Prostate gland (tissue), 2 donors: ENCODE results near the gene UBAC2. TPM values are rescaled to one million over a fixed set of nuclear protein-coding genes. Genes with fewer than 3 reads are reported as not detected.
"Not testable (repeated sequence)": the region's sequence is repeated elsewhere in the genome, so short reads cannot be mapped to it uniquely, and the experiment has no call there.

Experiments
- DNase-seq: peaks from one replicate; pipeline ENCODE4 v3.0.0-alpha.2; 2019; ENCODE audit warnings: low spot score
- H3K27ac ChIP-seq, 2 donors: fragments of 200-600 bp; sonication (generic); 2 replicates each; pipeline ENCODE4 v1.5.1; 2017 to 2019
- H3K27me3 ChIP-seq: fragments of 200-600 bp; sonication (generic); replicated peaks from 2 replicates; pipeline ENCODE4 v1.5.1; 2019; ENCODE audit not compliant: insufficient read depth
- H3K36me3 ChIP-seq, 2 donors: fragments of 200-600 bp; sonication (generic); 1 replicate in 1 of 2; 2 replicates in 1 of 2; pipeline versions ENCODE4 v1.5.1 to v1.8.1; 2017 to 2019
- H3K4me1 ChIP-seq: fragments of 200-600 bp; sonication (generic); replicated peaks from 2 replicates; pipeline ENCODE4 v1.5.1; 2019
- H3K4me3 ChIP-seq, 2 donors: fragments of 200-600 bp; sonication (generic); 2 replicates each; pipeline ENCODE4 v1.5.1; 2017 to 2019
- H3K9me3 ChIP-seq: fragments of 200-600 bp; sonication (generic); 2 replicates; pipeline ENCODE4 v1.5.1; 2017
- CTCF ChIP-seq, 4 experiments: fragments of 200-600 bp in 2 of 4; fragments of 450-650 bp in 2 of 4; sonication (generic) in 2 of 4; IDR thresholded peaks; 1 replicate in 3 of 4; 2 replicates in 1 of 4; pipeline ENCODE4 v1.5.1; 2016 to 2019; ENCODE audit warnings: antibody characterized with exemption in 4 of 4, mild to moderate bottlenecking in 2 of 4, moderate library complexity in 2 of 4
- POLR2A ChIP-seq: fragments of 450-650 bp; IDR thresholded peaks from one replicate; pipeline ENCODE4 v1.6.1; 2016; ENCODE audit warnings: antibody characterized with exemption, mild to moderate bottlenecking
- POLR2AphosphoS5 ChIP-seq: sonication (generic); formaldehyde crosslinking; IDR thresholded peaks from one replicate; pipeline ENCODE4 v1.6.1; 2017; ENCODE audit warnings: antibody characterized with exemption
- WGBS: methylation state at CpG from one replicate; pipeline ENCODE4 v1.1.5; 2018; 5-methylcytosine and 5-hydroxymethylcytosine counted together
- intact Hi-C: fragments of 100-400 bp; cut with DNase I; formaldehyde crosslinking; loops from one replicate; pipeline ENCODE4 v1.14.2; 2022
- total RNA-seq, 2 donors: library from RNA; depleted of rRNA; stranded (reverse); fragments of >200 nt; gene quantifications; one replicate each; pipeline ENCODE4 v1.1.0, GENCODE V29; 2016

The UBAC2 gene
- total RNA-seq, 2 donors from 2014 or later: 60.7 to 86.9 TPM

GRCh38 chr13:99230991-99231390 lies 30.3 kb downstream of the UBAC2 start:
- WGBS: 83% methylated on average over 3 of the region's 3 CpGs
- no peaks in the 10 kb centered on the region for H3K4me1 ChIP-seq

GRCh38 chr13:99231721-99232120 lies 31.1 kb downstream of the UBAC2 start:
- Histone ChIP-seq H3K4me1 (no peaks in the 10 kb centered on the region), H3K27me3 (no peaks in the 10 kb centered on the region), H3K9me3 (no peaks in the 10 kb centered on the region), H3K36me3 (no peaks in the 10 kb centered on the region), H3K27ac (no peak overlapping the region), H3K4me3 (no peak overlapping the region)
- WGBS: 91% methylated on average over 1 of the region's 1 CpG
- no peak for DNase-seq
- intact Hi-C loops: no loop called here
- TF ChIP-seq CTCF (IDR thresholded peaks at IDR 0.05) (no peak), POLR2AphosphoS5 (no peak), POLR2A (no peak)

More at GRCh38 chr13:99230991-99231390, 30.3 kb downstream of the UBAC2 start:
- Histone ChIP-seq H3K9me3 (no peaks in the 10 kb centered on the region), H3K4me3 (no peak overlapping the region), H3K27me3 (no peaks in the 10 kb centered on the region), H3K36me3 (no peaks in the 10 kb centered on the region), H3K27ac (no peak overlapping the region)
- TF ChIP-seq POLR2A (no peak), POLR2AphosphoS5 (no peak), CTCF (IDR thresholded peaks at IDR 0.05) (no peak)
- no peak for DNase-seq
- intact Hi-C loops: no loop called here

- Histone ChIP-seq H3K27ac (no peak overlapping the region), H3K4me3 (no peak overlapping the region), H3K4me1 (no peaks in the 10 kb centered on the region), H3K27me3 (no peaks in the 10 kb centered on the region), H3K9me3 (no peaks in the 10 kb centered on the region), H3K36me3 (no peaks in the 10 kb centered on the region)
- WGBS: 80% methylated on average over 8 of the region's 8 CpGs
- intact Hi-C loops: no loop called here
- DNase-seq: no peak
- TF ChIP-seq CTCF (IDR thresholded peaks at IDR 0.05): no peak
These were observed 37.5 kb downstream of the UBAC2 start for GRCh38 chr13:99237981-99238662.

- H3K4me1 ChIP-seq: no peaks in the 10 kb centered on the region
- no peak overlapping the region for H3K27ac ChIP-seq
- H3K27me3 ChIP-seq: no peaks in the 10 kb centered on the region
- H3K36me3 ChIP-seq: no peaks in the 10 kb centered on the region
- H3K4me3 ChIP-seq: no peak overlapping the region
- WGBS: 91% methylated on average over 1 of the region's 1 CpG
- no peak for TF ChIP-seq POLR2AphosphoS5
- TF ChIP-seq POLR2A: no peak
- TF ChIP-seq CTCF (IDR thresholded peaks at IDR 0.05): no peak
- DNase-seq: no peak
- intact Hi-C loops: no loop called here
- no peaks in the 10 kb centered on the region for H3K9me3 ChIP-seq
These were observed 45.4 kb downstream of the UBAC2 start for GRCh38 chr13:99246100-99246499.

- H3K4me1 ChIP-seq, H3K4me3 ChIP-seq, H3K27ac ChIP-seq, intact Hi-C loops, H3K36me3 ChIP-seq, DNase-seq, H3K9me3 ChIP-seq, H3K27me3 ChIP-seq: not testable (repeated sequence)
- 99% methylated on average over 3 of the region's 3 CpGs for whole genome bisulfite sequencing
These were observed 48.5 kb downstream of the UBAC2 start for GRCh38 chr13:99249178-99249577.

- H3K36me3 ChIP-seq, H3K27me3 ChIP-seq, H3K27ac ChIP-seq, DNase-seq, H3K4me1 ChIP-seq, H3K4me3 ChIP-seq, intact Hi-C loops, H3K9me3 ChIP-seq: not testable (repeated sequence)
- 96% methylated on average over 2 of the region's 2 CpGs for WGBS
These were observed 49.0 kb downstream of the UBAC2 start for GRCh38 chr13:99249606-99250005.
